Measurements from ENCODE around the gene PMEL. TPM values are rescaled to one million over a fixed set of nuclear protein-coding genes. Genes with fewer than 3 reads are reported as not detected.

PMEL gene
- total RNA-seq, 1 experiment from 2014 or later = not detected

GRCh38 chr12:55957106-55957859 lies 8.6 kb downstream of the PMEL start:
- Mint-ChIP-seq H3K36me3 (ENCODE audit: insufficient read depth, unreplicated experiment) (peaks cover 40% of the 10 kb centered on the region), H3K4me1 (ENCODE audit: insufficient read depth, unreplicated experiment) (peaks cover 28% of the 10 kb centered on the region), H3K9me3 (ENCODE audit: unreplicated experiment) (no peaks in the 10 kb centered on the region), H3K4me3 (ENCODE audit: unreplicated experiment) (no peak overlapping the region), H3K27ac (ENCODE audit: low read depth, unreplicated experiment) (no peak overlapping the region), H3K27me3 (ENCODE audit: insufficient read depth, unreplicated experiment) (no peaks in the 10 kb centered on the region)
- intact Hi-C loops (cut with micrococcal nuclease) = no loop called here
- no TSS peak for BruUV-seq (replicated peaks)
- no peak for TF ChIP-seq CTCF (IDR thresholded peaks at IDR 0.05; ENCODE audit: unreplicated experiment)
- CTCF ChIA-PET = interaction anchor here (0.5 to 5.6 kb wide), 17 partner anchors 11 to 1549 kb away, joined by 3 to 30 read pairs (median 4); partner anchors contain the start of gene SUOX
- POLR2A ChIA-PET = interaction anchor here (0.7 to 6.7 kb wide), 13 partner anchors 9 to 84 kb away, joined by 3 to 74 read pairs (median 6); partner anchors contain the start of genes PMEL, RAB5B and SUOX
- peak; percentile 71 for DNase-seq (ENCODE audit: unreplicated experiment)

- peak; percentile 88 for DNase-seq (ENCODE audit: unreplicated experiment)
- CTCF ChIA-PET = interaction anchor here (0.5 to 5.6 kb wide), 22 partner anchors 10 to 190 kb away, joined by 3 to 34 read pairs (median 4); partner anchors contain the start of genes DGKA, ORMDL2 and SUOX
- intact Hi-C loops (cut with micrococcal nuclease) = loop anchor here (1.0 kb wide), 2 partner anchors 17 to 85 kb away; partner anchors contain the start of gene RPS26
- Mint-ChIP-seq H3K36me3 (ENCODE audit: insufficient read depth, unreplicated experiment) (peaks cover 51% of the 10 kb centered on the region), H3K9me3 (ENCODE audit: unreplicated experiment) (no peaks in the 10 kb centered on the region), H3K4me3 (ENCODE audit: unreplicated experiment) (no peak overlapping the region), H3K27ac (ENCODE audit: low read depth, unreplicated experiment) (peak overlapping the region; percentile 32), H3K4me1 (ENCODE audit: insufficient read depth, unreplicated experiment) (peaks cover 28% of the 10 kb centered on the region), H3K27me3 (ENCODE audit: insufficient read depth, unreplicated experiment) (no peaks in the 10 kb centered on the region)
- POLR2A ChIA-PET = interaction anchor here (0.5 to 6.7 kb wide), 15 partner anchors 12 to 174 kb away, joined by 3 to 74 read pairs (median 5); partner anchors contain the start of genes RAB5B and SUOX
- BruUV-seq (replicated peaks) = TSS peak; percentile 2
- TF ChIP-seq CTCF (IDR thresholded peaks at IDR 0.05; ENCODE audit: unreplicated experiment) = peak; percentile 43
Measured at GRCh38 chr12:55955800-55956508, 9.9 kb downstream of the PMEL start.

- Mint-ChIP-seq H3K9me3 (ENCODE audit: unreplicated experiment) (no peaks in the 10 kb centered on the region), H3K4me1 (ENCODE audit: insufficient read depth, unreplicated experiment) (peaks cover 28% of the 10 kb centered on the region), H3K36me3 (ENCODE audit: insufficient read depth, unreplicated experiment) (peaks cover 57% of the 10 kb centered on the region), H3K4me3 (ENCODE audit: unreplicated experiment) (no peak overlapping the region), H3K27ac (ENCODE audit: low read depth, unreplicated experiment) (peak overlapping the region; percentile 32), H3K27me3 (ENCODE audit: insufficient read depth, unreplicated experiment) (no peaks in the 10 kb centered on the region)
- intact Hi-C loops (cut with micrococcal nuclease) = no loop called here
- POLR2A ChIA-PET = interaction anchor here (0.9 to 6.7 kb wide), 9 partner anchors 11 to 109 kb away, joined by 3 to 74 read pairs (median 6); partner anchors contain the start of genes RAB5B and SUOX
- no TSS peak for BruUV-seq (replicated peaks)
- CTCF ChIA-PET = interaction anchor here (0.5 to 5.6 kb wide), 16 partner anchors 9 to 1334 kb away, joined by 3 to 34 read pairs (median 4); partner anchors contain the start of genes DGKA, ORMDL2 and SUOX
- DNase-seq (ENCODE audit: unreplicated experiment) = no peak
- TF ChIP-seq CTCF (IDR thresholded peaks at IDR 0.05; ENCODE audit: unreplicated experiment) = no peak
Measured at GRCh38 chr12:55955344-55955743, 10.5 kb downstream of the PMEL start.

GRCh38 chr12:55946553-55946952 lies 19.3 kb downstream of the PMEL start:
- Mint-ChIP-seq H3K36me3 (ENCODE audit: insufficient read depth, unreplicated experiment) (peaks cover 97% of the 10 kb centered on the region), H3K4me3 (ENCODE audit: unreplicated experiment) (no peak overlapping the region), H3K9me3 (ENCODE audit: unreplicated experiment) (no peaks in the 10 kb centered on the region), H3K4me1 (ENCODE audit: insufficient read depth, unreplicated experiment) (no peaks in the 10 kb centered on the region), H3K27me3 (ENCODE audit: insufficient read depth, unreplicated experiment) (no peaks in the 10 kb centered on the region), H3K27ac (ENCODE audit: low read depth, unreplicated experiment) (no peak overlapping the region)
- no peak for TF ChIP-seq CTCF (IDR thresholded peaks at IDR 0.05; ENCODE audit: unreplicated experiment)
- BruUV-seq (replicated peaks) = no TSS peak
- intact Hi-C loops (cut with micrococcal nuclease) = no loop called here
- CTCF ChIA-PET = interaction anchor here (1.0 to 4.4 kb wide), 2 partner anchors 8 to 83 kb away, joined by 3 to 30 read pairs; no protein-coding TSS in a partner anchor
- DNase-seq (ENCODE audit: unreplicated experiment) = no peak
- POLR2A ChIA-PET = interaction anchor here (0.6 to 3.1 kb wide), 3 partner anchors 13 to 158 kb away, joined by 3 to 9 read pairs (median 7); partner anchors contain the start of genes PA2G4 and RAB5B

Data from MCF 10A (cell line).